H1 (cell line): ENCODE data around the gene SLC4A7. TPM values are rescaled to one million over a fixed set of nuclear protein-coding genes. Genes with fewer than 3 reads are reported as not detected.

ENCODE experiments used
- CTCF ChIA-PET: fragments of 300-600 bp; sonication (Branson Sonifier 250); formaldehyde crosslinking; loops from one replicate; lab custom pipeline; 2021; ENCODE audit not compliant: partially characterized antibody; lab: Charles Lee
- POLR2A ChIA-PET: fragments of 300-600 bp; sonication (Branson Sonifier 250); formaldehyde crosslinking; loops from one replicate; lab custom pipeline; 2021; ENCODE audit warnings: inconsistent platforms; ENCODE audit not compliant: partially characterized antibody; lab: Charles Lee
- DNase-seq, 2 experiments: peaks; one replicate each; pipeline versions ENCODE4 v3.0.0 to v3.0.0-alpha.2; 2010 to 2022; ENCODE audit warnings: low spot score in 2 of 2, low read depth in 1 of 2, mixed read lengths in 1 of 2
- FAIRE-seq: peaks from 2 replicates; lab custom pipeline; 2011; peaks lifted over from hg19 to GRCh38; lab: Jason Lieb, UNC
- H2AFZ ChIP-seq: 2 replicates; pipeline ENCODE4 v1.8.1; 2012; ENCODE audit warnings: low read length, inconsistent platforms
- H2AK5ac ChIP-seq: 2 replicates; pipeline ENCODE4 v1.6.1; 2013; ENCODE audit warnings: low read depth, low read length
- H2BK120ac ChIP-seq: replicated peaks from 2 replicates; pipeline ENCODE3; 2013; ENCODE audit warnings: low read depth, low read length, inconsistent platforms
- H2BK12ac ChIP-seq: 2 replicates; pipeline ENCODE4 v1.6.1; 2013; ENCODE audit warnings: low read depth, low read length
- H2BK15ac ChIP-seq: 2 replicates; pipeline ENCODE4 v1.6.1; 2013; ENCODE audit warnings: low read length
- H2BK20ac ChIP-seq: 2 replicates; pipeline ENCODE4 v1.6.1; 2013; ENCODE audit warnings: low read length
- H2BK5ac ChIP-seq: 2 replicates; pipeline ENCODE4 v1.6.1; 2013; ENCODE audit warnings: low read depth, low read length
- H3K14ac ChIP-seq: 2 replicates; pipeline ENCODE4 v1.6.1; 2013; ENCODE audit warnings: inconsistent platforms; ENCODE audit not compliant: insufficient read length
- H3K18ac ChIP-seq: 2 replicates; pipeline ENCODE4 v1.6.1; 2013; ENCODE audit warnings: low read length; ENCODE audit errors: extremely low read depth
- H3K23ac ChIP-seq: 2 replicates; pipeline ENCODE4 v1.6.1; 2013; ENCODE audit warnings: inconsistent platforms; ENCODE audit not compliant: insufficient read length
- H3K23me2 ChIP-seq: 2 replicates; pipeline ENCODE4 v1.6.1; 2013; ENCODE audit warnings: low read depth, low read length
- H3K27ac ChIP-seq: 2 replicates; pipeline ENCODE4 v1.6.1; 2011; ENCODE audit warnings: low read depth, low read length, inconsistent platforms
- H3K27me3 ChIP-seq, 4 experiments: replicated peaks in 1 of 4; 1 replicate in 1 of 4; 2 replicates in 3 of 4; pipeline versions ENCODE4 v1.6.1 to v1.8.1; 2011 to 2013; ENCODE audit warnings: low read length in 3 of 4, mild to moderate bottlenecking in 3 of 4, inconsistent platforms in 2 of 4, mixed read lengths in 2 of 4, moderate library complexity in 1 of 4; ENCODE audit not compliant: control insufficient read depth in 3 of 4, insufficient read depth in 3 of 4; ENCODE audit errors: extremely low read depth in 1 of 4
- H3K36me3 ChIP-seq, 4 experiments: 2 replicates each; pipeline versions ENCODE4 v1.6.1 to v1.8.1; 2011 to 2013; ENCODE audit warnings: mild to moderate bottlenecking in 4 of 4, low read length in 3 of 4, moderate library complexity in 2 of 4, control low read depth in 1 of 4, inconsistent platforms in 1 of 4; ENCODE audit not compliant: insufficient read depth in 4 of 4, control insufficient read depth in 2 of 4
- H3K4ac ChIP-seq: replicated peaks from 2 replicates; pipeline ENCODE3; 2013; ENCODE audit warnings: low read length, low read depth, mixed read lengths, inconsistent platforms; ENCODE audit not compliant: insufficient read length
- H3K4me1 ChIP-seq, 4 experiments: replicated peaks in 1 of 4; 1 replicate in 1 of 4; 2 replicates in 3 of 4; pipeline versions ENCODE4 v1.6.1 to v1.8.1; 2011 to 2013; ENCODE audit warnings: low read length in 3 of 4, inconsistent platforms in 2 of 4, mixed read lengths in 1 of 4; ENCODE audit not compliant: insufficient read depth in 4 of 4, control insufficient read depth in 3 of 4
- H3K4me2 ChIP-seq, 2 experiments: 2 replicates each; pipeline versions ENCODE4 v1.6.1 to v1.8.1; 2011 to 2013; ENCODE audit warnings: low read depth in 2 of 2, low read length in 2 of 2, control low read depth in 1 of 2, inconsistent platforms in 1 of 2, mild to moderate bottlenecking in 1 of 2; ENCODE audit not compliant: insufficient read depth in 1 of 2
- H3K4me3 ChIP-seq, 4 experiments: fragments of 200-600, 300-600 bp in 1 of 4; sonication (generic), shearing (Covaris generic), sonication (Bioruptor Twin) in 1 of 4; 2 replicates each; pipeline versions ENCODE4 v1.5.1 to v1.8.1; 2011 to 2016; ENCODE audit warnings: low read length in 4 of 4, low read depth in 3 of 4, control low read depth in 2 of 4, inconsistent platforms in 2 of 4, mild to moderate bottlenecking in 2 of 4, mixed read lengths in 1 of 4, moderate library complexity in 1 of 4; ENCODE audit not compliant: insufficient read depth in 2 of 4; ENCODE audit errors: extremely low read depth in 1 of 4
- H3K56ac ChIP-seq: replicated peaks from 2 replicates; pipeline ENCODE3; 2013; ENCODE audit warnings: low read depth, mild to moderate bottlenecking, mixed read lengths, low read length, inconsistent platforms; ENCODE audit not compliant: insufficient read length
- H3K79me1 ChIP-seq: 2 replicates; pipeline ENCODE4 v1.6.1; 2013; ENCODE audit warnings: low read depth, low read length, control low read depth
- H3K79me2 ChIP-seq, 2 experiments: 2 replicates each; pipeline versions ENCODE4 v1.6.1 to v1.8.1; 2012 to 2013; ENCODE audit warnings: low read length in 2 of 2, mild to moderate bottlenecking in 2 of 2, inconsistent platforms in 1 of 2; ENCODE audit not compliant: insufficient read depth in 2 of 2, control insufficient read depth in 1 of 2
- H3K9ac ChIP-seq, 4 experiments: replicated peaks in 1 of 4; 1 replicate in 1 of 4; 2 replicates in 3 of 4; pipeline versions ENCODE4 v1.6.1 to v1.8.1; 2011 to 2013; ENCODE audit warnings: low read depth in 3 of 4, low read length in 3 of 4, control low read depth in 2 of 4, mild to moderate bottlenecking in 2 of 4, moderate library complexity in 2 of 4, inconsistent platforms in 1 of 4; ENCODE audit errors: extremely low read depth in 1 of 4
- H3K9me3 ChIP-seq, 2 experiments: 2 replicates each; pipeline versions ENCODE4 v1.6.1 to v1.8.1; 2012 to 2013; ENCODE audit warnings: mild to moderate bottlenecking in 2 of 2, moderate library complexity in 2 of 2, control low read depth in 1 of 2, inconsistent platforms in 1 of 2, low read depth in 1 of 2, low read length in 1 of 2, mixed read lengths in 1 of 2; ENCODE audit not compliant: insufficient read depth in 2 of 2
- H4K20me1 ChIP-seq, 2 experiments: replicated peaks in 1 of 2; 2 replicates each; pipeline versions ENCODE3 to v1.8.1; 2011 to 2013; ENCODE audit warnings: inconsistent platforms in 2 of 2, low read length in 2 of 2, mild to moderate bottlenecking in 1 of 2; ENCODE audit not compliant: insufficient read depth in 2 of 2, control insufficient read depth in 1 of 2
- H4K5ac ChIP-seq: 2 replicates; pipeline ENCODE4 v1.6.1; 2013; ENCODE audit warnings: low read length, low read depth, mixed read lengths, inconsistent platforms; ENCODE audit not compliant: insufficient read length
- H4K8ac ChIP-seq: 2 replicates; pipeline ENCODE4 v1.8.0; 2013; ENCODE audit warnings: mild to moderate bottlenecking, moderate library complexity, low read length, inconsistent platforms; ENCODE audit not compliant: insufficient read depth; ENCODE audit errors: extremely low read depth
- H4K91ac ChIP-seq: replicated peaks from 2 replicates; pipeline ENCODE3; 2013; ENCODE audit warnings: low read length, mixed read lengths, inconsistent platforms; ENCODE audit not compliant: insufficient read length
- CBX5 ChIP-seq: fragments of 300-800, 300-1000 bp; sonication (generic); IDR thresholded peaks from 2 replicates; pipeline ENCODE4 v1.7.1; 2016; ENCODE audit warnings: antibody characterized with exemption, low read length, low read depth
- EZH2 ChIP-seq: fragments of 200-600 bp; sonication (generic); IDR thresholded peaks from 2 replicates; pipeline ENCODE4 v1.7.1; 2012; ENCODE audit warnings: low read depth, mild to moderate bottlenecking, moderate library complexity, low read length, inconsistent platforms; ENCODE audit not compliant: severe bottlenecking
- HDAC6 ChIP-seq: IDR thresholded peaks from one replicate; pipeline ENCODE4 v1.7.1; 2012; ENCODE audit warnings: low read depth, mild to moderate bottlenecking, inconsistent platforms, low read length, moderate library complexity
- KDM5A ChIP-seq: fragments of 200-600 bp; IDR thresholded peaks from 2 replicates; pipeline ENCODE4 v1.7.1; 2012; ENCODE audit warnings: mild to moderate bottlenecking, low read length, inconsistent platforms, mixed read lengths
- MAFK ChIP-seq: IDR thresholded peaks from 2 replicates; pipeline ENCODE4 v1.6.1; 2012; ENCODE audit warnings: low read depth, mild to moderate bottlenecking, improper control_type of control experiment, low read length
- NANOG ChIP-seq: IDR thresholded peaks from 2 replicates; pipeline ENCODE4 v1.6.1; 2011; ENCODE audit warnings: low read length, low read depth, mild to moderate bottlenecking, inconsistent platforms; ENCODE audit not compliant: insufficient read depth, poor library complexity, severe bottlenecking
- POLR2A ChIP-seq, 2 experiments: IDR thresholded peaks; 1 replicate in 1 of 2; 2 replicates in 1 of 2; pipeline ENCODE4 v1.6.1; 2011; ENCODE audit warnings: low read depth in 2 of 2, low read length in 2 of 2, mild to moderate bottlenecking in 2 of 2; ENCODE audit errors: control extremely low read depth in 1 of 2
- RXRA ChIP-seq: IDR thresholded peaks from 2 replicates; pipeline ENCODE4 v1.6.1; 2011; ENCODE audit warnings: low read depth, mild to moderate bottlenecking, low read length, moderate library complexity; ENCODE audit not compliant: insufficient read depth
- SIX5 ChIP-seq: IDR thresholded peaks from 2 replicates; pipeline ENCODE4 v1.6.1; 2011; ENCODE audit warnings: mild to moderate bottlenecking, low read depth, low read length
- WGBS, 2 experiments: shearing (Covaris generic) in 1 of 2; methylation state at CpG; one replicate each; pipeline versions ENCODE4 v1.1.6 to v1.1.7; 2013 to 2015; ENCODE audit warnings: low lambda C conversion rate in 2 of 2, mixed read lengths in 2 of 2, inconsistent platforms in 1 of 2, low coverage in 1 of 2, missing lambda C conversion rate in 1 of 2; ENCODE audit not compliant: insufficient replicate concordance in 2 of 2, insufficient coverage in 1 of 2, insufficient read length in 1 of 2; ENCODE audit errors: extremely low coverage in 1 of 2, missing lambda C conversion rate in 1 of 2; 5-methylcytosine and 5-hydroxymethylcytosine counted together
- polyA plus RNA-seq, 7 experiments: library from polyadenylated mRNA; depleted of rRNA in 3 of 7; stranded (reverse) in 5 of 7; unstranded in 2 of 7; fragments of >200 nt in 5 of 7; fragments of 200-250 nt in 2 of 7; gene quantifications; 1 replicate in 5 of 7; 2 replicates in 1 of 7; 4 replicates in 1 of 7; pipeline versions ENCODE4 v1.2.1 to v1.2.3, GENCODE V29; 2011 to 2013; ENCODE audit warnings: missing spikeins in 2 of 7, mixed read lengths in 2 of 7
- total RNA-seq: library from RNA; stranded (reverse); fragmentation: NEBNext Ultra II Directional; extraction: Animal tissue kit (Norgen Biotek cat#: 25700); gene quantifications from 2 replicates; pipeline ENCODE4 v1.2.1, GENCODE V29; 2021
- TF ChIP-seq, protein P1 (sequence below): IDR thresholded peaks from 2 replicates; pipeline ENCODE4 v1.6.1; 2012; ENCODE audit warnings: inconsistent platforms

The SLC4A7 gene
- total and polyA plus RNA-seq, 2 of the 8 experiments (the other 6 are each of a cell fraction or from before 2014, with no cell fraction given): 14.9 to 70.5 TPM

- Histone ChIP-seq H3K4me2 (no peak overlapping the region), H3K79me2 (no peaks in the 10 kb centered on the region), H3K14ac (no peak overlapping the region), H4K91ac (no peak overlapping the region), H4K5ac (no peak overlapping the region), H3K79me1 (no peaks in the 10 kb centered on the region), H2AK5ac (no peak overlapping the region), H4K8ac (no peak overlapping the region), H3K4me1 (peaks cover 0 to 4% (median 0%) of the 10 kb centered on the region in 4 experiments; a peak in 3 of 7 replicates), H3K23me2 (no peaks in the 10 kb centered on the region), H2BK12ac (no peak overlapping the region), H2AFZ (no peak overlapping the region), H3K4me3 (no peak overlapping the region), H3K36me3 (no peaks in the 10 kb centered on the region), H2BK120ac (no peak overlapping the region), H3K23ac (no peak overlapping the region), H3K56ac (no peak overlapping the region), H2BK5ac (no peak overlapping the region), H4K20me1 (no peaks in the 10 kb centered on the region), H3K27ac (no peak overlapping the region), H2BK20ac (no peak overlapping the region), H3K9me3 (no peaks in the 10 kb centered on the region), H2BK15ac (no peak overlapping the region), H3K4ac (no peak overlapping the region), H3K18ac (no peak overlapping the region), H3K27me3 (no peaks in the 10 kb centered on the region), H3K9ac (no peak overlapping the region)
- 94% methylated on average over 2 of the region's 2 CpGs; no CpG with 5 or more reads in 1 of the 2 experiments for WGBS, 2 experiments
- POLR2A ChIA-PET: interaction anchor here (0.6 kb wide), 1 partner anchor 24 kb away, joined by 3 read pairs; no protein-coding TSS in a partner anchor
- FAIRE-seq (no peak), DNase-seq (no peak)
- CTCF ChIA-PET: interaction anchor here (0.5 to 2.1 kb wide), 3 partner anchors 13 to 573 kb away, joined by 3 to 8 read pairs (median 3); no protein-coding TSS in a partner anchor
- TF ChIP-seq KDM5A (no peak), NANOG (no peak), CBX5 (no peak), MAFK (no peak), EZH2 (no peak), SIX5 (no peak), HDAC6 (no peak), POLR2A (IDR thresholded peaks at IDR 0.05; ENCODE audit: control extremely low read depth in 1 of 2, low read depth in 2 of 2, low read length in 2 of 2) (no peak), RXRA (no peak)
- TF ChIP-seq, protein P1, sequence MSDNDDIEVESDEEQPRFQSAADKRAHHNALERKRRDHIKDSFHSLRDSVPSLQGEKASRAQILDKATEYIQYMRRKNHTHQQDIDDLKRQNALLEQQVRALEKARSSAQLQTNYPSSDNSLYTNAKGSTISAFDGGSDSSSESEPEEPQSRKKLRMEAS: no peak
These were observed 139.1 kb downstream of the SLC4A7 start for GRCh38 chr3:27345045-27345444.
